MM.1S (cell line): Measurements from ENCODE around the gene ASB6.

Experiments used
- DNase-seq: peaks from one replicate; pipeline ENCODE4 v3.0.0-alpha.2; 2015
- H2AFZ ChIP-seq: fragments of 300-600 bp; sonication (generic); 2 replicates; pipeline ENCODE4 v1.6.0; 2016; ENCODE audit warnings: antibody characterized with exemption, low read length
- H3F3A ChIP-seq: fragments of 300-600 bp; sonication (generic); 2 replicates; pipeline ENCODE4 v1.6.1; 2016; ENCODE audit warnings: mild to moderate bottlenecking, antibody characterized with exemption, low read length, moderate library complexity, mixed read lengths; ENCODE audit not compliant: insufficient read depth
- H3K27ac ChIP-seq: fragments of 300-600 bp; sonication (generic); 2 replicates; pipeline ENCODE4 v1.5.1; 2016; ENCODE audit warnings: mild to moderate bottlenecking, low read length
- H3K27me3 ChIP-seq: fragments of 300-600 bp; sonication (generic); replicated peaks from 2 replicates; pipeline ENCODE4 v1.6.0; 2016; ENCODE audit warnings: low read length; ENCODE audit not compliant: insufficient read depth
- H3K36me3 ChIP-seq: fragments of 300-600 bp; sonication (generic); replicated peaks from 2 replicates; pipeline ENCODE4 v1.6.1; 2016; ENCODE audit warnings: mild to moderate bottlenecking, low read length, mixed read lengths; ENCODE audit not compliant: insufficient read depth
- H3K4me1 ChIP-seq: fragments of 300-600 bp; sonication (generic); 2 replicates; pipeline ENCODE4 v1.6.1; 2016; ENCODE audit warnings: low read length, mixed read lengths
- H3K4me2 ChIP-seq: fragments of 300-600 bp; sonication (generic); 2 replicates; pipeline ENCODE4 v1.6.0; 2016; ENCODE audit warnings: low read depth, low read length
- H3K4me3 ChIP-seq: fragments of 300-600 bp; sonication (generic); 2 replicates; pipeline ENCODE4 v1.5.1; 2016; ENCODE audit warnings: low read length, mixed read lengths
- H3K79me2 ChIP-seq: fragments of 300-600 bp; sonication (generic); 2 replicates; pipeline ENCODE4 v1.6.1; 2016; ENCODE audit warnings: mixed run types, low read length, mixed read lengths
- H3K9ac ChIP-seq: fragments of 300-600 bp; sonication (generic); 2 replicates; pipeline ENCODE4 v1.6.1; 2016; ENCODE audit warnings: low read length, mixed read lengths
- H3K9me2 ChIP-seq: fragments of 300-600 bp; sonication (generic); replicated peaks from 2 replicates; pipeline ENCODE4 v1.6.1; 2016; ENCODE audit warnings: mild to moderate bottlenecking, low read length, mixed read lengths; ENCODE audit not compliant: insufficient read depth
- H3K9me3 ChIP-seq: fragments of 300-600 bp; sonication (generic); replicated peaks from 2 replicates; pipeline ENCODE4 v1.6.1; 2016; ENCODE audit warnings: mild to moderate bottlenecking, low read length, mixed read lengths; ENCODE audit not compliant: insufficient read depth
- H4K20me1 ChIP-seq: fragments of 300-600 bp; sonication (generic); 2 replicates; pipeline ENCODE4 v1.6.1; 2016; ENCODE audit warnings: mild to moderate bottlenecking, low read length, moderate library complexity, mixed read lengths; ENCODE audit not compliant: insufficient read depth
- EZH2 ChIP-seq: fragments of 300-600 bp; sonication (generic); optimal IDR thresholded peaks from 2 replicates; pipeline ENCODE3; 2017; ENCODE audit warnings: low read depth, mild to moderate bottlenecking, antibody characterized with exemption, low read length, mixed read lengths
- EZH2phosphoT487 ChIP-seq: fragments of 300-600 bp; sonication (generic); IDR thresholded peaks from 2 replicates; pipeline ENCODE4 v1.6.1; 2018; ENCODE audit warnings: antibody characterized with exemption, low read length
- TF ChIP-seq, protein P1 (sequence below): fragments of 300-600 bp; sonication (generic); IDR thresholded peaks from 2 replicates; pipeline ENCODE4 v1.5.1; 2016; ENCODE audit warnings: antibody characterized with exemption, low read length, mixed read lengths

ASB6 gene

DNA sequence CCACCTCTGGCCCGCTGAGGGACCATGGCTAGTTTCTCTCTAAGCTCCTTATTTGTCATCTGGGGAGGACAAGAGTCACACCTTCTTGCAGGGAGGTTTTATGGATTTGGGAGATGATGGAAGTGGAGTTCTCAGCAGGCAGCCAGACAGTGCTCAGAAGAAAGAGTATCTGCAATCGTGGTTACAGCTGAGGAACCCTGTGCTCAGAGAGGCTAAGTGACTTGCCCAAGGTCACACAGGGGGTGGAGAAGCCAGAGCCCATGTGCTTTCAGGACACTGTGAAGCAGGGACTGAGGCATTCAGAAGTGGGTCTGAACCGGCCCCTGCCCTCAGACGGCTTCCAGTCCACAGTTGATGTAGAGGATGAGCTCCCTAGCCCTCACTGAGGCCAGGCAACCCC, 34.3 kb upstream of the ASB6 start:
- Histone ChIP-seq H3K27ac (no peak overlapping the region), H3K4me2 (no peak overlapping the region), H4K20me1 (no peaks in the 10 kb centered on the region), H3K36me3 (no peaks in the 10 kb centered on the region), H3K4me1 (no peaks in the 10 kb centered on the region), H3K9me3 (no peaks in the 10 kb centered on the region), H3K9me2 (no peaks in the 10 kb centered on the region), H2AFZ (no peak overlapping the region), H3F3A (no peaks in the 10 kb centered on the region), H3K79me2 (no peaks in the 10 kb centered on the region), H3K9ac (no peak overlapping the region), H3K4me3 (no peak overlapping the region), H3K27me3 (peaks cover 92% of the 10 kb centered on the region)
- TF ChIP-seq EZH2 (no peak), EZH2phosphoT487 (no peak)
- TF ChIP-seq, protein P1, sequence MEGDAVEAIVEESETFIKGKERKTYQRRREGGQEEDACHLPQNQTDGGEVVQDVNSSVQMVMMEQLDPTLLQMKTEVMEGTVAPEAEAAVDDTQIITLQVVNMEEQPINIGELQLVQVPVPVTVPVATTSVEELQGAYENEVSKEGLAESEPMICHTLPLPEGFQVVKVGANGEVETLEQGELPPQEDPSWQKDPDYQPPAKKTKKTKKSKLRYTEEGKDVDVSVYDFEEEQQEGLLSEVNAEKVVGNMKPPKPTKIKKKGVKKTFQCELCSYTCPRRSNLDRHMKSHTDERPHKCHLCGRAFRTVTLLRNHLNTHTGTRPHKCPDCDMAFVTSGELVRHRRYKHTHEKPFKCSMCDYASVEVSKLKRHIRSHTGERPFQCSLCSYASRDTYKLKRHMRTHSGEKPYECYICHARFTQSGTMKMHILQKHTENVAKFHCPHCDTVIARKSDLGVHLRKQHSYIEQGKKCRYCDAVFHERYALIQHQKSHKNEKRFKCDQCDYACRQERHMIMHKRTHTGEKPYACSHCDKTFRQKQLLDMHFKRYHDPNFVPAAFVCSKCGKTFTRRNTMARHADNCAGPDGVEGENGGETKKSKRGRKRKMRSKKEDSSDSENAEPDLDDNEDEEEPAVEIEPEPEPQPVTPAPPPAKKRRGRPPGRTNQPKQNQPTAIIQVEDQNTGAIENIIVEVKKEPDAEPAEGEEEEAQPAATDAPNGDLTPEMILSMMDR = no peak
- no peak for DNase-seq

DNA sequence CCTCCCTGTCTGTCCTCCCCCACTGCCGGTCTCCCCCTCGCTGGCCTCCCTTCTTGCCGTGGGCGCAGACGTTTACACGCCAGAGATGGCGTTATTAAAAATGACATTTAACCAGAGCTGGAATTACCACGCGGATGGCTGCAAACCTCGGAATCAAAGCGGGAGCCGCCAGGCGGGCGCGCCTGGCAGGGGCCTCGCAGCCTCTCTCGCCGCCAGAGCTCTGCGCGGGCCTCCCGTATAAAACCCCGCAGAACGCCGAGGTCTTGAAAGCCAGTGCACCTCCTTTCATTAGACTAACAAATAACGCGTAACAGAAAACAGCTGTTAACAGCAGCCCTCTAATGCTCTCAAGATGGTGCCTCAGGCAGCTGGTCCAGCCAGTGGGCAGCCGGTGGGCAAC, 33.7 kb upstream of the ASB6 start:
- Histone ChIP-seq H2AFZ (no peak overlapping the region), H3K79me2 (no peaks in the 10 kb centered on the region), H3K36me3 (no peaks in the 10 kb centered on the region), H3K4me3 (no peak overlapping the region), H3F3A (no peaks in the 10 kb centered on the region), H3K4me1 (no peaks in the 10 kb centered on the region), H3K27me3 (peaks cover 94% of the 10 kb centered on the region), H3K4me2 (no peak overlapping the region), H3K9me3 (no peaks in the 10 kb centered on the region), H3K27ac (no peak overlapping the region), H3K9ac (no peak overlapping the region), H4K20me1 (no peaks in the 10 kb centered on the region), H3K9me2 (no peaks in the 10 kb centered on the region)
- TF ChIP-seq EZH2 (no peak), EZH2phosphoT487 (no peak)
- TF ChIP-seq, protein P1 = no peak
- no peak for DNase-seq

DNA sequence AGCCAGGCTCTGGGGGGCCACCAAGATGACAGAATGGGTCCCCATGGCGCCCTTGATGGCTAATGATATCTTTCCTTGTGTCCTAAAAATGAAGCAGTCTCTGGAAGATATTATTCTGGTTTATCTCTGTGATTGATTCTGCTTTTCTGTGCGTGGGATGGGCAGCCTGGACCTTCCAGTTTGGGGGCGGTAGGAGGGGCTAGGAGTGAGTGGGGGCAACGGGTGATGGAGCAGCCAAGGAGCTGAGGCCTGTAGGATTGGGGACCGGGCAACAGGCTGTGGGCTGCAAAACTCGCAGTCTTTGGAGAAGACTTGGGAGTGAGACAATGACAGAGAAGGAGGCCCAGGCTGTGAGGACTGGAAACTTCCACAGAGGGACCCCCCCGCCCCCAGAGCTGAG, 32.3 kb upstream of the ASB6 start:
- Histone ChIP-seq H4K20me1 (no peaks in the 10 kb centered on the region), H3K27me3 (peaks cover 98% of the 10 kb centered on the region)
- DNase-seq = no peak

More for the DNA sequence above, 32.3 kb upstream of the ASB6 start:
- Histone ChIP-seq H3F3A (no peaks in the 10 kb centered on the region), H3K4me1 (no peaks in the 10 kb centered on the region), H2AFZ (no peak overlapping the region), H3K79me2 (no peaks in the 10 kb centered on the region), H3K9ac (no peak overlapping the region), H3K36me3 (no peaks in the 10 kb centered on the region), H3K9me2 (no peaks in the 10 kb centered on the region), H3K27ac (no peak overlapping the region), H3K4me2 (no peak overlapping the region), H3K4me3 (no peak overlapping the region), H3K9me3 (no peaks in the 10 kb centered on the region)
- TF ChIP-seq, protein P1 = no peak
- TF ChIP-seq EZH2 (no peak), EZH2phosphoT487 (no peak)
